ENCODE measurements around the gene ERC2. TPM values are rescaled to one million over a fixed set of nuclear protein-coding genes. Genes with fewer than 3 reads are reported as not detected.

The ERC2 gene
- total and polyA plus RNA-seq, 5 donors from 2014 or later: not detected

DNA sequence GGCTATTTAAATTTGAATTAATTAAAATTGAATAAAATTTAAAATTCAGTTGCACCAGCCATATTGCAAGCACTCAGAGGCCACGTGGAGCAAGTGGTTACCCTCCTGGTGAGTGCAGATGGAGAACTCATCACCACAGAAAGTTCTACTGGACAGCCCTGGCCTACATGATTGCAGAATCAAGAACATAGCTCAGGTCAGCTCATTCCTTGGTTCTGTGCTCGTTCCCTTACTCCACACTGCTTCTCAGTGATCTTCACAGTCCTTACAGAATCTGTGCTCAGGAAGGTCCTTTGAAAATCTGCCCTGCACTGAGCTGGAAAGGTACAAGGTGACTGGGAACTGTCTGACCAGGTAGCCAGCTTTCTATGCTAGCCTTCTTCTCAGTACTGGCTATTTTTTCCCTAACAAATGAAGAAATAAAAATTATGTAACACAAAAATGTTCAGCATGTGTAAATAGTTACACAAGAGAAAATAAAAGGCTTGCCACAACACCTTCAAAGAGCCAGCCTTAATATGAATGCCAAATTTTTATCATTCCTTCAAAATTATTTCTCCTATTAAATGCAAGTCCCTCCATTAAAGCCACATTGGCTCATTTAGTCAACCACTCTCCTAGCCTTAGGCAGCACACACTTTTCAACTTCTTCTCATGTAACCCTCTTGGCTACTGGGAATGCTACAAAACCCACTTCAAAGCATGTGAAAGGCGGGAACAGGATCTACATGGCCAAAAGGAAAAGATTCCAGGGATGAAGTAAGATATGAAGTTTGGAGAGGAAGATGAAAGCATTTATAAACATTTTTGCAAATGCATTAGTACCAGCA, 654.8 kb downstream of the ERC2 start:
- Histone ChIP-seq H3K27me3 (ENCODE audit: control insufficient read depth, insufficient read depth, low read length) (no peaks in the 10 kb centered on the region), H3K4me1 (ENCODE audit: control insufficient read depth, insufficient read depth, low read length, poor library complexity, severe bottlenecking) (no peaks in the 10 kb centered on the region), H3K4me3 (ENCODE audit: low read depth, low read length) (no peak overlapping the region), H3K9me3 (ENCODE audit: control insufficient read depth in 2 of 2, low read length in 2 of 2) (no peaks in the 10 kb centered on the region), H3K36me3 (ENCODE audit: control insufficient read depth, insufficient read depth, low read length) (no peaks in the 10 kb centered on the region), H3K27ac (ENCODE audit: insufficient read depth, low read length, poor library complexity, severe bottlenecking) (no peak overlapping the region)
- Mint-ChIP-seq H3K4me3 (no peak overlapping the region), H3K27ac (no peak overlapping the region), H3K36me3 (no peaks in the 10 kb centered on the region), H3K27me3 (no peaks in the 10 kb centered on the region), H3K9me3 (peaks cover 0 to 6% (median 0%) of the 10 kb centered on the region in 7 donors), H3K4me1 (no peaks in the 10 kb centered on the region)
- ATAC-seq (ENCODE audit: low read depth in 2 of 2) (no peak), DNase-seq (no peak)

DNA sequence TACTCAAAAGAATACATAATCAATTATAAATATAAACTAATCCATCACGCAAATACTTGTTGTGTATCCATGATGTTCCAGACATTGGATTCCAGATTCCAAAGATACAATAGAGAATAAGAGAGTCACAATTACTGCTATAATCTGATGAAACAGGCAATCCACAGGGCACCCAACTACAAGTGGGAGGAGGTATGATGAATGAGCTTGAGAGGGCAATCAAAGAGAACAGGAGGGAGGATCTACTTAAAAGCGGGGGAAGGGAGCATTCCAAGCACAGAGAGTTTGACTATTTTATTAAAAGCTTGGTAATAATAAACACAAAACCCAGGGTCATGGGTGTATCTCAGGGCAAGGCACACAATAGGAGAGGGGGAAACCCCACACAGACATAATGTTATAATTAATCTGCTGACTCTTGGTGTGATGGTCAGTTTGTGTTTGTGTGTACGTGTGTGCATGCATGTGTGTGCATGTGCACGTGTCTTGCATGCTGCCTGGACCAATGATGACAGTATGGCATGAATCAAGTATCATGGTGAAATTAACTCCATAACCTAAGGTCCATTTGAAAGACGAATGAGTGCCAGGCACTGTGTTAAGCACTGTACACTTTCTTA, 655.8 kb downstream of the ERC2 start:
- Mint-ChIP-seq H3K27ac (no peak overlapping the region), H3K27me3 (no peaks in the 10 kb centered on the region), H3K9me3 (peaks cover 0 to 6% (median 0%) of the 10 kb centered on the region in 7 donors), H3K4me1 (no peaks in the 10 kb centered on the region), H3K36me3 (no peaks in the 10 kb centered on the region), H3K4me3 (no peak overlapping the region)
- H3K36me3 ChIP-seq (ENCODE audit: control insufficient read depth, insufficient read depth, low read length): no peaks in the 10 kb centered on the region
- H3K4me1 ChIP-seq (ENCODE audit: control insufficient read depth, insufficient read depth, low read length, poor library complexity, severe bottlenecking): no peaks in the 10 kb centered on the region
- H3K27me3 ChIP-seq (ENCODE audit: control insufficient read depth, insufficient read depth, low read length): no peaks in the 10 kb centered on the region
- H3K4me3 ChIP-seq (ENCODE audit: low read depth, low read length): no peak overlapping the region
- no peaks in the 10 kb centered on the region for H3K9me3 ChIP-seq (ENCODE audit: control insufficient read depth in 2 of 2, low read length in 2 of 2)
- no peak for DNase-seq
- ATAC-seq (ENCODE audit: low read depth in 2 of 2): no peak
- no peak overlapping the region for H3K27ac ChIP-seq (ENCODE audit: insufficient read depth, low read length, poor library complexity, severe bottlenecking)

DNA sequence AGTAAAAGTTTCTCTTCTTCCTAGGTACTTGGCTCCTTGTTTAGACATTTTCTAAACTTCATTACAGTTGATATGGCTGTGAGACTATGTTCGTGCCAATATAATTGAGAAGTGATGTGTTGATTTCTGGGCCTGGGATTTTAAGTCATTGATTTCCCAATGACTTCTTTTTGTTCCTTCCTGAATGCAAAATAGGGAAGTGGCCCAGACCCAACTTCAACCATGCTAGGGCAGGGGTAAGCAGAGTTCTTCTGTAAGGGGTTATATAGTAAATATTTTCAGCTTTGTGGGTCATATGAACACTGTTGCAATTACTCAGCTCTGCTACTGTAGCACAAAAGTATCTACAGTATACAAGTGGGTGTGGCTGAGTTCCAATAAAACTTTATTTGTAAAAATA, 661.1 kb downstream of the ERC2 start:
- no peaks in the 10 kb centered on the region for H3K4me1 ChIP-seq (ENCODE audit: control insufficient read depth, insufficient read depth, low read length, poor library complexity, severe bottlenecking)
- DNase-seq (no peak), ATAC-seq (ENCODE audit: low read depth in 2 of 2) (no peak)
- no peaks in the 10 kb centered on the region for H3K4me1 Mint-ChIP-seq
- H3K36me3 Mint-ChIP-seq: no peaks in the 10 kb centered on the region
- no peak overlapping the region for H3K4me3 Mint-ChIP-seq
- H3K27ac Mint-ChIP-seq: no peak overlapping the region
- no peak overlapping the region for H3K4me3 ChIP-seq (ENCODE audit: low read depth, low read length)
- peaks cover 0 to 2% of the 10 kb centered on the region in 2 experiments for H3K9me3 ChIP-seq (ENCODE audit: control insufficient read depth in 2 of 2, low read length in 2 of 2)
- H3K36me3 ChIP-seq (ENCODE audit: control insufficient read depth, insufficient read depth, low read length): no peaks in the 10 kb centered on the region
- H3K27me3 ChIP-seq (ENCODE audit: control insufficient read depth, insufficient read depth, low read length): no peaks in the 10 kb centered on the region
- no peak overlapping the region for H3K27ac ChIP-seq (ENCODE audit: insufficient read depth, low read length, poor library complexity, severe bottlenecking)
- H3K9me3 Mint-ChIP-seq: peaks cover 0 to 11% (median 2%) of the 10 kb centered on the region in 7 donors
- H3K27me3 Mint-ChIP-seq: no peaks in the 10 kb centered on the region

DNA sequence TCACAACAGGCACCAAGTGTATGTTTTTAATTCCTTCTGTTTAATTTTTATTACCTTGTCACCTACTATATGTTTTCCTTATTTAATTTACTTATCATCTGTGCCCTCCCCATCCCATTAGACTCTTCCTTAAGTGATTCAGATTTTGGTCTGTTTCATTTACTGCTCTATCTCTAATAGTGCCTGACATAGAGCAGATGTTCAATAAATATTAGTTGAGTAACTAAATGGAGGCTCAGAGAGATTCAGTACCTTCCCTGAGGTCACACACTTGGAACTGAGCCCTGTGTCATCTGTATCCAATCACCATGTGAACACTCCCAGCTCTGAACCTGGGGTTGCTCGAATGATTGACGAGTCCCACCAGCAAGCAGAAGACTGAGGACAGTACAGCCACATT, 663.1 kb downstream of the ERC2 start:
- DNase-seq (no peak), ATAC-seq (ENCODE audit: low read depth in 2 of 2) (no peak)
- Mint-ChIP-seq H3K36me3 (no peaks in the 10 kb centered on the region), H3K27ac (no peak overlapping the region), H3K4me1 (no peaks in the 10 kb centered on the region), H3K4me3 (no peak overlapping the region), H3K9me3 (peaks cover 0 to 14% (median 4%) of the 10 kb centered on the region in 7 donors), H3K27me3 (no peaks in the 10 kb centered on the region)
- no peak overlapping the region for H3K4me3 ChIP-seq (ENCODE audit: low read depth, low read length)
- H3K9me3 ChIP-seq (ENCODE audit: control insufficient read depth in 2 of 2, low read length in 2 of 2): peaks cover 0 to 2% of the 10 kb centered on the region in 2 experiments
- H3K4me1 ChIP-seq (ENCODE audit: control insufficient read depth, insufficient read depth, low read length, poor library complexity, severe bottlenecking): no peaks in the 10 kb centered on the region
- no peaks in the 10 kb centered on the region for H3K36me3 ChIP-seq (ENCODE audit: control insufficient read depth, insufficient read depth, low read length)
- H3K27me3 ChIP-seq (ENCODE audit: control insufficient read depth, insufficient read depth, low read length): no peaks in the 10 kb centered on the region
- no peak overlapping the region for H3K27ac ChIP-seq (ENCODE audit: insufficient read depth, low read length, poor library complexity, severe bottlenecking)

DNA sequence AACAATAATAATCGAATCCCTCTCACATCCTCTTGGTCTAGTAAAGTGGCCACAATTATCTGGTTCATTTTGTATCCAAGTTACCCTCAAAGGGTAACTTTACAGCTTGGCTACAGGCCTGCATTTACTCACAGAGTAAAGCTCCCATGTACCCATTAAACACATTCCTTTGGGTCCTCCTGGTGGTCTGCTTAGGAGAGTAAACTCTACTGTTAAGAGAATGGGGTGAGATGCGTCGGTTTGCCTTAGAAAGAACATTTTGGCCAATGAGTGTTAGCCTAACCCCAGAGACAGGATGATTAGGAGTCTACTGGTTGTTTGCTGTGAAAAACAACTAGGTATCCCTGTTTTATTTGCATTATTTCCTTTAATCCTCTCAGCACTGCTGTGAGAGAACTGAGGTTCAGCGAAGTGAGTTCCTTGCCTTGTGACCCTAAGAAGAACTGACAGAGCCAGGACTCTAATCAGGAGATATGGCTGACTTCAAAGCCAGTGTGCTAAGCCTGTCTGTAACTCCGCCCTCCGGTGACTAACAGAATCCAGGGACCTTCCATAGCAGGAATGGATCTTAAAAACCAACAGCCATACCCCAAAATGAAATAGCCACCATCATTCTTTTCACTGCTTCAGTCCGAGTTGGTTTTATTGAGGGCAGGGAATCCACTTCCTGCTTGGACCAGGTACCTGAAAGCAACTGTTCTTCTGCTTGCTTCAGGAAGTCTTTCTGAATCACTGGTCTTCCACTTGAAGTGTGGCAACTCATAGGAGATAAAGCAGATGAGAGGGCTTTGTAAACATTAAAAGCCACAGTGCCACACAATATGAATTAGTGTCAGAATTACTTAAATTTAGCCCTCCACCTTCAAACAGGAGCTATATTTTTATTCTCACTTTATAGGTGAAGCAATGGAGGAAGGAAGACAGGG, 663.8 kb downstream of the ERC2 start:
- no peak overlapping the region for H3K4me3 ChIP-seq (ENCODE audit: low read depth, low read length)
- Mint-ChIP-seq H3K4me3 (no peak overlapping the region), H3K27me3 (no peaks in the 10 kb centered on the region), H3K4me1 (no peaks in the 10 kb centered on the region), H3K27ac (no peak overlapping the region), H3K36me3 (no peaks in the 10 kb centered on the region), H3K9me3 (peaks cover 0 to 14% (median 4%) of the 10 kb centered on the region in 7 donors)
- DNase-seq: no peak
- no peaks in the 10 kb centered on the region for H3K27me3 ChIP-seq (ENCODE audit: control insufficient read depth, insufficient read depth, low read length)
- H3K4me1 ChIP-seq (ENCODE audit: control insufficient read depth, insufficient read depth, low read length, poor library complexity, severe bottlenecking): no peaks in the 10 kb centered on the region
- H3K27ac ChIP-seq (ENCODE audit: insufficient read depth, low read length, poor library complexity, severe bottlenecking): no peak overlapping the region
- peaks cover 0 to 2% of the 10 kb centered on the region in 2 experiments for H3K9me3 ChIP-seq (ENCODE audit: control insufficient read depth in 2 of 2, low read length in 2 of 2)
- ATAC-seq (ENCODE audit: low read depth in 2 of 2): no peak
- H3K36me3 ChIP-seq (ENCODE audit: control insufficient read depth, insufficient read depth, low read length): no peaks in the 10 kb centered on the region

DNA sequence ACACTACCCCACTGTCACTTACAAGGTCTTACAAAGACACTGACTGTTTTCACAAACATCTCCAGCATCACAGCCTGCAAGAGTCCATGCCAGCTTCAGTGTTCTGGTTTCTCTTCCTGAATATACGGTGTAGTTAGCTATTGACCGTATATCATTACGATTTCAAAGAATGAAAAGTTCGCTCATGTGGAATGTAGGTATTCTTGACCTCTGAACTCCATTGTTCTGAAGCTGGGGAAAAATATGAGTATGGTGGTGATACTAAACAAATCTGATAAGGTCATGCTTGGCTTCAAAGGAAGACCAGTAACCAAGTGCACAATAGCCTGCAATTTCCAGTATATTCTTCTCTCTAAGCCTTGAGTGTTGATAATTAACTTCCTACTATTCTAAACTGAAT, 665.5 kb downstream of the ERC2 start:
- peaks cover 0 to 2% of the 10 kb centered on the region in 2 experiments for H3K9me3 ChIP-seq (ENCODE audit: control insufficient read depth in 2 of 2, low read length in 2 of 2)
- H3K4me3 ChIP-seq (ENCODE audit: low read depth, low read length): no peak overlapping the region
- ATAC-seq (ENCODE audit: low read depth in 2 of 2): no peak
- H3K27me3 ChIP-seq (ENCODE audit: control insufficient read depth, insufficient read depth, low read length): no peaks in the 10 kb centered on the region
- no peaks in the 10 kb centered on the region for H3K4me1 ChIP-seq (ENCODE audit: control insufficient read depth, insufficient read depth, low read length, poor library complexity, severe bottlenecking)
- Mint-ChIP-seq H3K4me3 (no peak overlapping the region), H3K27me3 (no peaks in the 10 kb centered on the region), H3K9me3 (peaks cover 0 to 14% (median 4%) of the 10 kb centered on the region in 7 donors), H3K27ac (no peak overlapping the region), H3K36me3 (no peaks in the 10 kb centered on the region), H3K4me1 (no peaks in the 10 kb centered on the region)
- H3K27ac ChIP-seq (ENCODE audit: insufficient read depth, low read length, poor library complexity, severe bottlenecking): no peak overlapping the region
- no peak for DNase-seq
- H3K36me3 ChIP-seq (ENCODE audit: control insufficient read depth, insufficient read depth, low read length): no peaks in the 10 kb centered on the region

DNA sequence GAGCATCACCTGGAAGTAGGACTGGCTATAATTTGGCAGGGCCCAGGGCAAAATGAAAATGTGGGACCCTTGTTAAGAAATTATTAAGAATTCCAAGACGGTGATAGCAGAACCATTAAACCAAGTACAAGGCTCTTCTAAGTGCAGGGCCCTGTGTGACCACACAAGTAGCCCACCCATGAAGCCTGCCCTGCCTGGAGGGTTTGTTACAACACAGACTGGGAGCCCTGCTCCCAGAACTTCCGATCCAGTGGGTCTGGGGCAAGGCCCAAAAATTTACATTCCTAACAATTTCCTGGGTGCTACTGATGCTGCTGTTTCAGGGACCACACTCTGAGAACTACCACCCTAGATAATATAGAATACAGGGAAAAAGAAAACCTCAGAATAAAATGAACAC, 666.6 kb downstream of the ERC2 start:
- DNase-seq (no peak), ATAC-seq (ENCODE audit: low read depth in 2 of 2) (no peak)
- no peak overlapping the region for H3K4me3 ChIP-seq (ENCODE audit: low read depth, low read length)
- no peaks in the 10 kb centered on the region for H3K4me1 ChIP-seq (ENCODE audit: control insufficient read depth, insufficient read depth, low read length, poor library complexity, severe bottlenecking)
- Mint-ChIP-seq H3K27me3 (no peaks in the 10 kb centered on the region), H3K36me3 (no peaks in the 10 kb centered on the region), H3K9me3 (peaks cover 0 to 9% (median 5%) of the 10 kb centered on the region in 7 donors), H3K4me1 (no peaks in the 10 kb centered on the region), H3K27ac (no peak overlapping the region), H3K4me3 (no peak overlapping the region)
- H3K27ac ChIP-seq (ENCODE audit: insufficient read depth, low read length, poor library complexity, severe bottlenecking): no peak overlapping the region
- H3K27me3 ChIP-seq (ENCODE audit: control insufficient read depth, insufficient read depth, low read length): no peaks in the 10 kb centered on the region
- H3K36me3 ChIP-seq (ENCODE audit: control insufficient read depth, insufficient read depth, low read length): no peaks in the 10 kb centered on the region
- H3K9me3 ChIP-seq (ENCODE audit: control insufficient read depth in 2 of 2, low read length in 2 of 2): peaks cover 0 to 2% of the 10 kb centered on the region in 2 experiments

Data from CD4-positive, CD25-positive, alpha-beta regulatory T cell (primary cell).